Tibial nerve (tissue), 4 donors: ENCODE measurements around the gene TEAD3. TPM values are rescaled to one million over a fixed set of nuclear protein-coding genes. Genes with fewer than 3 reads are reported as not detected.
A peak's percentile ranks its signal among the peaks of the same experiment; 100 is the strongest.

Source experiments
- DNase-seq, 2 donors: peaks; one replicate each; pipeline ENCODE4 v3.0.0-alpha.2; 2019; ENCODE audit warnings: low spot score in 2 of 2
- H3K27ac ChIP-seq, 4 donors: fragments of 200-600 bp; sonication (generic) in 3 of 4; one replicate each; pipeline ENCODE4 v1.5.1; 2017 to 2019; ENCODE audit warnings: mild to moderate bottlenecking in 1 of 4
- H3K27me3 ChIP-seq, 2 donors: fragments of 200-600 bp; sonication (generic) in 1 of 2; one replicate each; pipeline versions ENCODE4 v1.5.1 to v1.6.0; 2017 to 2019
- H3K36me3 ChIP-seq, 3 donors: fragments of 200-600 bp; sonication (generic); one replicate each; pipeline ENCODE4 v1.5.1; 2018 to 2019
- H3K4me1 ChIP-seq, 4 donors: fragments of 200-600 bp; sonication (generic) in 3 of 4; one replicate each; pipeline ENCODE4 v1.5.1; 2017 to 2019
- H3K4me3 ChIP-seq, 4 donors: fragments of 200-600 bp; sonication (generic) in 3 of 4; one replicate each; pipeline ENCODE4 v1.5.1; 2017 to 2019; ENCODE audit warnings: mild to moderate bottlenecking in 1 of 4, moderate library complexity in 1 of 4
- H3K9me3 ChIP-seq, 4 donors: fragments of 200-600 bp; sonication (generic) in 3 of 4; one replicate each; pipeline ENCODE4 v1.5.1; 2017 to 2019
- EP300 ChIP-seq, 2 donors: sonication (generic); formaldehyde crosslinking; IDR thresholded peaks; one replicate each; pipeline ENCODE4 v1.6.1; 2017; ENCODE audit warnings: antibody characterized with exemption in 2 of 2, mild to moderate bottlenecking in 1 of 2
- POLR2A ChIP-seq, 2 donors: fragments of 450-650 bp; IDR thresholded peaks; one replicate each; pipeline ENCODE4 v1.6.1; 2017; ENCODE audit warnings: antibody characterized with exemption in 2 of 2, mild to moderate bottlenecking in 2 of 2, moderate library complexity in 2 of 2
- WGBS, 2 donors: methylation state at CpG; one replicate each; pipeline ENCODE4 v1.1.5; 2018; 5-methylcytosine and 5-hydroxymethylcytosine counted together
- total RNA-seq, 4 donors: library from RNA; depleted of rRNA; stranded (reverse); fragments of >200 nt; gene quantifications; one replicate each; pipeline ENCODE4 v1.1.0, GENCODE V29; 2016
- TF ChIP-seq, protein P1 (sequence below), 5 experiments: fragments of 200-600 bp in 3 of 5; fragments of 450-650 bp in 2 of 5; sonication (generic) in 3 of 5; IDR thresholded peaks; one replicate each; pipeline ENCODE4 v1.5.1; 2016 to 2019; ENCODE audit warnings: antibody characterized with exemption in 5 of 5, mild to moderate bottlenecking in 3 of 5, moderate library complexity in 2 of 5

The TEAD3 gene
- total RNA-seq, 4 donors from 2014 or later: 9.8 to 20.1 (median 13.6) TPM

DNA sequence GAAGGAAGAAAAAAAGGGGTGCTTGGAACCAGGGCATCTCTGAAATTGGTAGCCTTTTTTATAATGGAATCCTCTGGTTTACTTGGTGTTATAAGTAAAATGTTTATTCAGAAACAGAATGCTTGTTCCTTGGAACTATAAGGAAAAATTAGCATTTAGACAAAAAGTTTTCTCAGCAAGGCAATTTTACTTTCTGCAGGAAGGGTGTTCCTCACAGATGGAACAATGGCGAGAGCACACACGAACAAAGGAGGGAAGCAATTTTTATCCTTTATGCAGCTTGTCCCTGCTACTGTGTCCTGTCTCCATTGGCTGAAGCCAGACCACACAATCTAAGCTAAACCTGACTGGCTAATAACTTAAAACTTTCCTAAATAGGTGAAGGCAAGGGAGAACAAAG is 67.4 kb downstream of the TEAD3 start:
- no peak for TF ChIP-seq EP300 (IDR thresholded peaks at IDR 0.05)
- TF ChIP-seq, protein P1, sequence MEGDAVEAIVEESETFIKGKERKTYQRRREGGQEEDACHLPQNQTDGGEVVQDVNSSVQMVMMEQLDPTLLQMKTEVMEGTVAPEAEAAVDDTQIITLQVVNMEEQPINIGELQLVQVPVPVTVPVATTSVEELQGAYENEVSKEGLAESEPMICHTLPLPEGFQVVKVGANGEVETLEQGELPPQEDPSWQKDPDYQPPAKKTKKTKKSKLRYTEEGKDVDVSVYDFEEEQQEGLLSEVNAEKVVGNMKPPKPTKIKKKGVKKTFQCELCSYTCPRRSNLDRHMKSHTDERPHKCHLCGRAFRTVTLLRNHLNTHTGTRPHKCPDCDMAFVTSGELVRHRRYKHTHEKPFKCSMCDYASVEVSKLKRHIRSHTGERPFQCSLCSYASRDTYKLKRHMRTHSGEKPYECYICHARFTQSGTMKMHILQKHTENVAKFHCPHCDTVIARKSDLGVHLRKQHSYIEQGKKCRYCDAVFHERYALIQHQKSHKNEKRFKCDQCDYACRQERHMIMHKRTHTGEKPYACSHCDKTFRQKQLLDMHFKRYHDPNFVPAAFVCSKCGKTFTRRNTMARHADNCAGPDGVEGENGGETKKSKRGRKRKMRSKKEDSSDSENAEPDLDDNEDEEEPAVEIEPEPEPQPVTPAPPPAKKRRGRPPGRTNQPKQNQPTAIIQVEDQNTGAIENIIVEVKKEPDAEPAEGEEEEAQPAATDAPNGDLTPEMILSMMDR (IDR thresholded peaks at IDR 0.05): no peak
- TF ChIP-seq POLR2A (IDR thresholded peaks at IDR 0.05): no peak
- Histone ChIP-seq H3K4me1 (peaks cover 0 to 22% (median 5%) of the 10 kb centered on the region in 4 donors), H3K27ac (no peak overlapping the region), H3K36me3 (peaks cover 0 to 45% (median 3%) of the 10 kb centered on the region in 3 donors), H3K9me3 (peaks cover 0 to 24% (median 3%) of the 10 kb centered on the region in 4 donors), H3K4me3 (no peak overlapping the region), H3K27me3 (no peaks in the 10 kb centered on the region)
- WGBS, 2 donors: 90 to 97% methylated on average over 2 of the region's 2 CpGs
- no peak for DNase-seq

DNA sequence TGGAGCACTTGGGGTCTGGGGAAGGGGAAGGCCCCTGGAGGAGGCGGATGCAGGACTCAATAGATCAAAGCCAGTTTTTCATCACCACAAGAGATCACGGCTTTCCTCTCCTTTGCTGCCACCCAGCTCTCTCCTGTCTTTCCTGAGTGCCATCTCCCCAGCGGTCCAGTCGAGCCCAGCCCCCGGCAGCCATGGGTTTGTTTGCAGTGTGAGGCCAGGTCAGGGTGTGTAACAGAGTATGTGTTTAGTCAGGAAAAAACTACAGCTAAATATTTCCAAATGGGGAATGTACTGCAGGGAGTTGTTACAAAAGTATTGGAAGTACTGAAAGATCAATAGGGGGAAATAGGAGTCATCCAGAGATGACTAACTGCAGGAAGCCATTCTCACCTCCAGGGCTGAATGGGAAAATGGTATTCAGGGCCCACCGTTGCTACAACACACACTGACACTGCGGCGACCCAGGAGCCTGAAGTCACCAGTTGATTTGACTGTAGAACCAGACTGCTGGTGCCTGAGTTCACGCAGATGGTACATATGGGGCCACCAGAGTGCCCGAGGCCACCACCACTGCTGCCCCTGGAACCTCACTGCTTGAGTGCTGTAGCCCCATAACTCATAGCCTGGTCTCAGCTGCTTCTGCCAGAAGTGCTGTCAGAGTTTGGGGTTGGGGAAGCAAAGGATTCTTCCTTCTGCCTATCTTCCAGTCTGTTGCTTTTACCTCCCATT is 68.3 kb downstream of the TEAD3 start:
- Histone ChIP-seq H3K4me3 (no peak overlapping the region), H3K36me3 (peaks cover 0 to 54% (median 12%) of the 10 kb centered on the region in 3 donors), H3K27me3 (no peaks in the 10 kb centered on the region), H3K27ac (no peak overlapping the region), H3K4me1 (peaks cover 0 to 22% (median 5%) of the 10 kb centered on the region in 4 donors), H3K9me3 (peaks cover 0 to 24% (median 3%) of the 10 kb centered on the region in 4 donors)
- TF ChIP-seq EP300 (IDR thresholded peaks at IDR 0.05) (no peak), POLR2A (IDR thresholded peaks at IDR 0.05) (no peak)
- TF ChIP-seq, protein P1 (IDR thresholded peaks at IDR 0.05): no peak
- 76 to 81% methylated on average over 10 of the region's 10 CpGs for WGBS, 2 donors
- no peak for DNase-seq

DNA sequence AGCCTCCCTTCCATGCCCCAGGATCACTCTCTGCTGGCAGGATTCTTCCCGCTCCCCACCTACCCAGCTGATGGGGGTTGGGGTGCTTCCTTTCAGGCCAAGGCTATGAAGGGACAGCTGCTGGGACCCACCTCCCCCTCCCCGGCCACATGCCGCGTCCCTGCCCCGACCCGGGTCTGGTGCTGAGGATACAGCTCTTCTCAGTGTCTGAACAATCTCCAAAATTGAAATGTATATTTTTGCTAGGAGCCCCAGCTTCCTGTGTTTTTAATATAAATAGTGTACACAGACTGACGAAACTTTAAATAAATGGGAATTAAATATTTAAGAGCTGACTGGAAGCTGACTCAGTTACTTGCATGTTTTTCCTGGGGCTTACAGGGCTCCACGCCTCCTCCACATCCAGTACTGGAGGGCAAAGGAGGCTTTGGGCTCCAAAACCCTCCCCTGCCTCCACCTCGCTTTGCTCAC is 69.0 kb downstream of the TEAD3 start:
- Histone ChIP-seq H3K4me3 (no peak overlapping the region), H3K27me3 (no peaks in the 10 kb centered on the region), H3K4me1 (peaks cover 0 to 22% (median 5%) of the 10 kb centered on the region in 4 donors), H3K27ac (no peak overlapping the region), H3K9me3 (peaks cover 0 to 24% (median 3%) of the 10 kb centered on the region in 4 donors), H3K36me3 (peaks cover 0 to 60% (median 12%) of the 10 kb centered on the region in 3 donors)
- TF ChIP-seq, protein P1 (IDR thresholded peaks at IDR 0.05): no peak
- TF ChIP-seq POLR2A (IDR thresholded peaks at IDR 0.05) (no peak), EP300 (IDR thresholded peaks at IDR 0.05) (no peak)
- WGBS, 2 donors: 77 to 82% methylated on average over 8 to 9 of the region's 9 CpGs
- no peak for DNase-seq

DNA sequence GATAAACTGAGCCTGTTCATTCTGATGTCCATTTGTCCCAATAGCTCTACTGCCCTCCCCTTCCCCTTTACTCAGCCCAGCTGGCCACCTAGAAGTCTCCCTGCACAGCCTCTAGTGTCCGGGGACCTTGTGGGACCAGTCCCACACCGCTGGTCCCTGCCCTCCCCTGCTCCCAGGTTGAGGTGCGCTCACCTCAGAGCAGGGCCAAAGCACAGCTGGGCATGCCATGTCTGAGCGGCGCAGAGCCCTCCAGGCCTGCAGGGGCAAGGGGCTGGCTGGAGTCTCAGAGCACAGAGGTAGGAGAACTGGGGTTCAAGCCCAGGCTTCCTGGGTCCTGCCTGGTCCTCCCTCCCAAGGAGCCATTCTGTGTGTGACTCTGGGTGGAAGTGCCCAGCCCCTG is 69.4 kb downstream of the TEAD3 start:
- no peak for DNase-seq
- peaks cover 0 to 24% (median 3%) of the 10 kb centered on the region in 4 donors for H3K9me3 ChIP-seq
- peaks cover 0 to 22% (median 5%) of the 10 kb centered on the region in 4 donors for H3K4me1 ChIP-seq
- H3K36me3 ChIP-seq: peaks cover 0 to 62% (median 12%) of the 10 kb centered on the region in 3 donors
- H3K27ac ChIP-seq: no peak overlapping the region
- WGBS, 2 donors: 77 to 88% methylated on average over 3 of the region's 5 CpGs
- no peak overlapping the region for H3K4me3 ChIP-seq
- TF ChIP-seq EP300 (IDR thresholded peaks at IDR 0.05): no peak
- TF ChIP-seq, protein P1 (IDR thresholded peaks at IDR 0.05): no peak
- H3K27me3 ChIP-seq: no peaks in the 10 kb centered on the region

DNA sequence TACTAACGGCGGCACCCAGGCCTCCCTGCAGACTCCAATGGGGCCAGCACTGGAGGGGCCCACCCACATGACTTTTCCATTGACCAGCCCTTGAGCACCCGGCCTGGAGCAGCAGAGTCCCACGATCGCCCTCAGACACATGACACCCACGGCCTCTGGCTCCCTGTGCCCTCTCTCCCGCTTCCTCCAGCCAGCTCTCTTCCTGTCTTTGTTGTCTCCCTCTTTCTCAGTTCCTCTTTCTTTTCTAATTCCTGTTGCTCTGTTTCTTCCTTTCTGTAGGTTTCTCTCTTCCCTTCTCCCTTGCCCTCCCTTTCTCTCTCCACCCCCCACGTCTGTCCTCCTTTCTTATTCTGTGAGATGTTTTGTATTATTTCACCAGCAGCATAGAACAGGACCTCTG is 70.8 kb downstream of the TEAD3 start:
- no peak for DNase-seq
- TF ChIP-seq, protein P1 (IDR thresholded peaks at IDR 0.05): no peak
- no peak for TF ChIP-seq POLR2A (IDR thresholded peaks at IDR 0.05)
- TF ChIP-seq EP300 (IDR thresholded peaks at IDR 0.05): no peak
- peaks cover 0 to 76% (median 18%) of the 10 kb centered on the region in 3 donors for H3K36me3 ChIP-seq
- 47% methylated on average over 8 of the region's 8 CpGs for WGBS, 2 donors
- no peaks in the 10 kb centered on the region for H3K27me3 ChIP-seq
- peak overlapping the region in 2 of 4 donors; percentile 58 to 68 for H3K27ac ChIP-seq
- peaks cover 0 to 22% (median 5%) of the 10 kb centered on the region in 4 donors for H3K4me1 ChIP-seq
- no peak overlapping the region for H3K4me3 ChIP-seq
- H3K9me3 ChIP-seq: peaks cover 0 to 24% (median 3%) of the 10 kb centered on the region in 4 donors
